Endodermal cell (in vitro differentiated cells): ENCODE results near the gene DYRK1A. TPM values are rescaled to one million over a fixed set of nuclear protein-coding genes. Genes with fewer than 3 reads are reported as not detected.

Source experiments
- DNase-seq: peaks from one replicate; pipeline ENCODE4 v3.0.0-alpha.2; 2017
- H3K27ac ChIP-seq: 2 replicates; pipeline ENCODE4 v1.5.1; 2013; ENCODE audit warnings: mild to moderate bottlenecking, low read depth, low read length, moderate library complexity
- H3K27me3 ChIP-seq: 2 replicates; pipeline ENCODE4 v1.6.1; 2013; ENCODE audit warnings: mild to moderate bottlenecking, low read length, moderate library complexity; ENCODE audit not compliant: insufficient read depth, control insufficient read depth, poor library complexity, severe bottlenecking
- H3K36me3 ChIP-seq: 2 replicates; pipeline ENCODE4 v1.7.0; 2013; ENCODE audit warnings: mild to moderate bottlenecking, low read length, moderate library complexity; ENCODE audit not compliant: control insufficient read depth, insufficient read depth
- H3K4me1 ChIP-seq: one replicate; pipeline ENCODE4 v1.7.0; 2013; ENCODE audit warnings: low read length; ENCODE audit not compliant: control insufficient read depth, insufficient read depth
- H3K4me3 ChIP-seq: 2 replicates; pipeline ENCODE4 v1.5.1; 2013; ENCODE audit warnings: mild to moderate bottlenecking, low read length, moderate library complexity
- H3K9ac ChIP-seq: 2 replicates; pipeline ENCODE4 v1.6.1; 2013; ENCODE audit warnings: mild to moderate bottlenecking, low read length, moderate library complexity; ENCODE audit not compliant: poor library complexity, severe bottlenecking; ENCODE audit errors: extremely low read depth
- H3K9me3 ChIP-seq: 2 replicates; pipeline ENCODE4 v1.6.1; 2013; ENCODE audit warnings: mild to moderate bottlenecking, low read length, moderate library complexity; ENCODE audit not compliant: control insufficient read depth
- H3K27ac Mint-ChIP-seq: 2 replicates; pipeline ENCODE4 v1.8.0; 2020; ENCODE audit warnings: mixed read lengths
- H3K27me3 Mint-ChIP-seq: 2 replicates; pipeline ENCODE4 v1.8.0; 2021; ENCODE audit warnings: mild to moderate bottlenecking, mixed read lengths; ENCODE audit not compliant: insufficient read depth
- H3K36me3 Mint-ChIP-seq: 2 replicates; pipeline ENCODE4 v1.8.0; 2020; ENCODE audit warnings: low read depth, mixed read lengths
- H3K4me1 Mint-ChIP-seq: 2 replicates; pipeline ENCODE4 v1.8.0; 2020; ENCODE audit warnings: mixed read lengths
- H3K4me3 Mint-ChIP-seq: 2 replicates; pipeline ENCODE4 v1.8.0; 2020; ENCODE audit warnings: mild to moderate bottlenecking, moderate library complexity, mixed read lengths
- H3K9me3 Mint-ChIP-seq: 2 replicates; pipeline ENCODE4 v1.8.0; 2020; ENCODE audit warnings: mild to moderate bottlenecking, mixed read lengths
- WGBS, 2 experiments: methylation state at CpG; one replicate each; pipeline versions ENCODE4 v1.1.5 to v1.1.7; 2013; ENCODE audit warnings: missing lambda C conversion rate in 2 of 2, mixed read lengths in 1 of 2; ENCODE audit not compliant: insufficient coverage in 1 of 2, insufficient read length in 1 of 2; 5-methylcytosine and 5-hydroxymethylcytosine counted together
- total RNA-seq, 2 donors: library from RNA; stranded (reverse); fragmentation: NEBNext Ultra II Directional in 1 of 2; extraction: Animal tissue kit (Norgen Biotek cat#: 25700) in 1 of 2; gene quantifications; 2 replicates in 1 of 2; 3 replicates in 1 of 2; pipeline ENCODE4 v1.2.1, GENCODE V29; 2021
- TF ChIP-seq, protein P1 (sequence below): fragments of 200-600 bp; sonication (generic); conservative IDR thresholded peaks from 2 replicates; pipeline ENCODE4 v1.5.0; 2021; ENCODE audit warnings: antibody characterized with exemption, mild to moderate bottlenecking

Gene DYRK1A
- total RNA-seq, 2 donors from 2014 or later = 73.9 to 75.2 TPM

DNA sequence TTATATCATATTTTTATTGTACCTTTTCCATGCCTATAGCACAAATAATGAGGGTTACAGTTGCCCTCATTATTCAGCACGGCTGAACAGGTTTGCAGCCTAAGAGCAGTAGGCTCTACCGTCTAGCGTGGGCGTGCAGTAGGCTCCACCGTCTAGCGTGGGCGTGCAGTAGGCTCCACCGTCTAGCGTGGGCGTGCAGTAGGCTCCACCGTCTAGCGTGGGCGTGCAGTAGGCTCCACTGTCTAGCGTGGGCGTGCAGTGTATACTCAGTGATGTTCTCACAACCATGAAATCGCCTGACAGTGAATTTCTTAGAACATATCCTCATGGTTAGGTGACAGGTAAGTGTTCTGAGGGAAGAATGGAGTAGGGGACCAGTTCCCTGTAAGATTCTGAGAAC, 84.9 kb downstream of the DYRK1A start:
- Histone ChIP-seq H3K9me3 (no peaks in the 10 kb centered on the region), H3K27ac (no peak overlapping the region), H3K27me3 (no peaks in the 10 kb centered on the region), H3K4me3 (no peak overlapping the region), H3K4me1 (peaks cover 10% of the 10 kb centered on the region), H3K9ac (no peak overlapping the region), H3K36me3 (peaks cover 9% of the 10 kb centered on the region)
- Mint-ChIP-seq H3K36me3 (peaks cover 11% of the 10 kb centered on the region), H3K27ac (no peak overlapping the region), H3K9me3 (no peaks in the 10 kb centered on the region), H3K4me1 (peaks cover 43% of the 10 kb centered on the region), H3K4me3 (no peak overlapping the region), H3K27me3 (no peaks in the 10 kb centered on the region)
- WGBS, 2 experiments = 95 to 96% methylated on average over 14 to 16 of the region's 16 CpGs
- no peak for DNase-seq
- TF ChIP-seq, protein P1, sequence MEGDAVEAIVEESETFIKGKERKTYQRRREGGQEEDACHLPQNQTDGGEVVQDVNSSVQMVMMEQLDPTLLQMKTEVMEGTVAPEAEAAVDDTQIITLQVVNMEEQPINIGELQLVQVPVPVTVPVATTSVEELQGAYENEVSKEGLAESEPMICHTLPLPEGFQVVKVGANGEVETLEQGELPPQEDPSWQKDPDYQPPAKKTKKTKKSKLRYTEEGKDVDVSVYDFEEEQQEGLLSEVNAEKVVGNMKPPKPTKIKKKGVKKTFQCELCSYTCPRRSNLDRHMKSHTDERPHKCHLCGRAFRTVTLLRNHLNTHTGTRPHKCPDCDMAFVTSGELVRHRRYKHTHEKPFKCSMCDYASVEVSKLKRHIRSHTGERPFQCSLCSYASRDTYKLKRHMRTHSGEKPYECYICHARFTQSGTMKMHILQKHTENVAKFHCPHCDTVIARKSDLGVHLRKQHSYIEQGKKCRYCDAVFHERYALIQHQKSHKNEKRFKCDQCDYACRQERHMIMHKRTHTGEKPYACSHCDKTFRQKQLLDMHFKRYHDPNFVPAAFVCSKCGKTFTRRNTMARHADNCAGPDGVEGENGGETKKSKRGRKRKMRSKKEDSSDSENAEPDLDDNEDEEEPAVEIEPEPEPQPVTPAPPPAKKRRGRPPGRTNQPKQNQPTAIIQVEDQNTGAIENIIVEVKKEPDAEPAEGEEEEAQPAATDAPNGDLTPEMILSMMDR = no peak

DNA sequence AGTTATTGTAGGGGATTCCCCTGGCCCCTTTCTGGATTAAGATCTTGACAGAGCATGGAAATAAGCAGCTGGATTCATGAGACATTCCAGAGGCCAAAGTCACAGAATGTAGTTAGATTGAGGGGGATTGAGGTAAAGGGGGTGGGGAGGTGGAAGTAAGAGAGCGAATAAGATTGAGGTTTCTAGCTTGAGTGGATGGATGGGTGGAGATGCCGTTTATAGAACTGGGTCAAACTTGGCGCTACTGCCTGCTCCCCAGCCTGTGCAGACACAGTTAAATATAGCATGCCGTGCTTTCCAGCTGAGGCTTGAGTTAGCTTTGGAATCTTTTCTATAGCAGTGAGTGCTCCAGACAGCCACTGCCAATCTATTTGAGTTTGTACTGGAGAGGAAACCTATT, 85.7 kb downstream of the DYRK1A start:
- no peak overlapping the region for H3K9ac ChIP-seq
- H3K27me3 ChIP-seq = no peaks in the 10 kb centered on the region
- H3K36me3 ChIP-seq = peaks cover 9% of the 10 kb centered on the region
- no peak overlapping the region for H3K4me3 ChIP-seq
- H3K9me3 ChIP-seq = no peaks in the 10 kb centered on the region
- no peak for DNase-seq
- H3K4me1 ChIP-seq = peaks cover 10% of the 10 kb centered on the region
- Mint-ChIP-seq H3K27ac (no peak overlapping the region), H3K9me3 (no peaks in the 10 kb centered on the region), H3K4me1 (peaks cover 39% of the 10 kb centered on the region), H3K36me3 (peaks cover 13% of the 10 kb centered on the region), H3K27me3 (no peaks in the 10 kb centered on the region), H3K4me3 (no peak overlapping the region)
- TF ChIP-seq, protein P1 = no peak
- WGBS, 2 experiments = 86 to 92% methylated on average over 3 to 4 of the region's 4 CpGs
- H3K27ac ChIP-seq = no peak overlapping the region

DNA sequence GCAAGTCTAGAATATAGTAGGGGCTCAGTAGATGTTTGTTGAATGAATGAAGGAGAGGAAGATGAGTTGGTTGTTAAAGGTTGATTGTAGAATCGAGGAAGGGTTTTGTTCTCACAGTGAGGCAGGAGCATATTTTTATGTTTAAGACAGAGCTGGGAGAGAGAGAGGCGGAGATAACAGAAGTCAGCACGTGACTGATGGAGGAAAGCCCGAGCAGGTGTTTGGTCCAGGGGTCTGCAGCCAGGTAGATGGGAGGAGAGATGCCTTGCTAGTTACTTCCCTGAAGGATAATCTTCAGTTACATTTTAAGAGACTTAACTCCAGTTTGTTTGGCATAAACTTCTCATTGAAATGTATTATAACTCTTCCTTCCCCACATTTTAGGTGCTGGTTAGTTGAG, 86.8 kb downstream of the DYRK1A start:
- H3K27ac ChIP-seq = no peak overlapping the region
- no peak overlapping the region for H3K4me3 Mint-ChIP-seq

More for the DNA sequence above, 86.8 kb downstream of the DYRK1A start:
- Mint-ChIP-seq H3K9me3 (no peaks in the 10 kb centered on the region), H3K27ac (no peak overlapping the region), H3K4me1 (peaks cover 41% of the 10 kb centered on the region), H3K27me3 (no peaks in the 10 kb centered on the region), H3K36me3 (peaks cover 13% of the 10 kb centered on the region)
- Histone ChIP-seq H3K4me3 (no peak overlapping the region), H3K9ac (no peak overlapping the region), H3K36me3 (peaks cover 9% of the 10 kb centered on the region), H3K4me1 (peaks cover 10% of the 10 kb centered on the region), H3K9me3 (no peaks in the 10 kb centered on the region), H3K27me3 (no peaks in the 10 kb centered on the region)
- DNase-seq = no peak
- 96% methylated on average over 4 of the region's 4 CpGs; no CpG with 5 or more reads in 1 of the 2 experiments for WGBS, 2 experiments
- TF ChIP-seq, protein P1 = no peak
